GM12801 (cell line): ENCODE data around the gene OSER1.
A peak's percentile ranks its signal among the peaks of the same experiment; 100 is the strongest.

Source experiments
- TF ChIP-seq, protein P1 (sequence below): IDR thresholded peaks from one replicate; pipeline ENCODE4 v1.5.1; 2011; ENCODE audit warnings: control low read depth; ENCODE audit not compliant: insufficient read length; ENCODE audit errors: extremely low read depth

OSER1 gene

DNA sequence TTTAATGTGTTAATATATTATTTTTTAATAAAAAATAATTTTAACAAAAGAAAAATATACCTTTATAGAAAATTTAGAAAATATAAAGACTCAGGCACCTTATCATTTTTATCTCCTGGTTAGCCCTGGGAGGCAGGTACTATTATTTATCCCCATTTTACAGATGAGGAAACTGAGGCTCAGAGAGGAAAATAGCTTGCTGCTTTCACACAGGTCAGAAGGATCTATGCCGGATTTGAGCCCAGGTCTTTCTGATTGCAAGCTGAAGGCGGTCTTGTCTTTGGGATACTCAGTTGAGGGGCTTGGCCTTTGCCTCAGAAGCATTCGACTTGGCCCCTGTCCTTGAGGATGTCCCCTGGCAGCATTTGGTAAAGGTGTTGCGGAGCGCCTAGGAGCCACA lies 11.5 kb upstream of the OSER1 start:
- TF ChIP-seq, protein P1, sequence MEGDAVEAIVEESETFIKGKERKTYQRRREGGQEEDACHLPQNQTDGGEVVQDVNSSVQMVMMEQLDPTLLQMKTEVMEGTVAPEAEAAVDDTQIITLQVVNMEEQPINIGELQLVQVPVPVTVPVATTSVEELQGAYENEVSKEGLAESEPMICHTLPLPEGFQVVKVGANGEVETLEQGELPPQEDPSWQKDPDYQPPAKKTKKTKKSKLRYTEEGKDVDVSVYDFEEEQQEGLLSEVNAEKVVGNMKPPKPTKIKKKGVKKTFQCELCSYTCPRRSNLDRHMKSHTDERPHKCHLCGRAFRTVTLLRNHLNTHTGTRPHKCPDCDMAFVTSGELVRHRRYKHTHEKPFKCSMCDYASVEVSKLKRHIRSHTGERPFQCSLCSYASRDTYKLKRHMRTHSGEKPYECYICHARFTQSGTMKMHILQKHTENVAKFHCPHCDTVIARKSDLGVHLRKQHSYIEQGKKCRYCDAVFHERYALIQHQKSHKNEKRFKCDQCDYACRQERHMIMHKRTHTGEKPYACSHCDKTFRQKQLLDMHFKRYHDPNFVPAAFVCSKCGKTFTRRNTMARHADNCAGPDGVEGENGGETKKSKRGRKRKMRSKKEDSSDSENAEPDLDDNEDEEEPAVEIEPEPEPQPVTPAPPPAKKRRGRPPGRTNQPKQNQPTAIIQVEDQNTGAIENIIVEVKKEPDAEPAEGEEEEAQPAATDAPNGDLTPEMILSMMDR = no peak

DNA sequence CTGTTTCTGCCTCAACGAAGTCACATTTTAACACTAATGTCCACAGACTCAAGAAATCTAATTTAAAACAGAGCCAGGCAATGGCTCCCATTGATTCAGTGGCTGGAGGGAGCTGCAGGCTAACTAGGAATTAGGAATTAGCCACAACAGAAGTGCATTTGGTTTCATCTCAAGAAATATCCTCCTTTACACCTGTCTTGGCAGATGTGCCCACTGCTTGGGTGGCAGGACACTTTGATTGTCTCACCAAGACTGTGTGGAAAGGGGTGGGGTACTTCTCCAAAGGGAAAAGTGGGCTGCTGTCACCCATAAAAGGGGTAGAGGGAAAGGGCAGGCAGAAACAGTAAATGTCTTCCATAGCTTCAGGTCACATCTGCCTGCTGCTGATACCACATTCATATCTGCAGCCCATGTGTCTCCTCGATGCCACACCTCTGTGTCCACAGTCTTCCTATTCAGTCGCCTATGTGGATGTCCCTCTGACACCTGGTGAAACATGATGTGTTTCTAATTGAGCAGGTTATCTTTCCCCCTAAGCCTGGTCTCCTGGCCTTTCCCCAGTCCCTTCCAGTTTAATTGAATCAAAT lies 10.9 kb upstream of the OSER1 start:
- TF ChIP-seq, protein P1 = no peak

DNA sequence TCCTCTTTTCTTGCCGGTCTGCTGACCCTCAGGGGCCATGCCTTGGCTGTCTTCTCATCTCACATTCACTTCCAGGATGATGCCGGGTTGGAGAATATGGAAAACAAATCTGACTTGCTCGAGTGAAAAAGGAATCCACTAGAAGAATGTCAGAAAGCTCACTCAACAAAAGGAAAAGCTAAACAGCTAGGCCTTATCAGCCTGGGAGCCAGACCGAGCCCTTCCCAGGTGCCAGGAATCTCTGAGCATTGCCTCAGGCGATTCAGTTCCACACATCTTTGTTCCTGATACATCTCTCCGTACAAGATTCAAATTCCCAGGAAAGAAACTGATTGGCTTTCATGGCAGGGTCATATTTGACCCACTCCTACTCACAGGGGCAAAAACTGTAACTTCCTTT lies 9.2 kb upstream of the OSER1 start:
- TF ChIP-seq, protein P1 = no peak

DNA sequence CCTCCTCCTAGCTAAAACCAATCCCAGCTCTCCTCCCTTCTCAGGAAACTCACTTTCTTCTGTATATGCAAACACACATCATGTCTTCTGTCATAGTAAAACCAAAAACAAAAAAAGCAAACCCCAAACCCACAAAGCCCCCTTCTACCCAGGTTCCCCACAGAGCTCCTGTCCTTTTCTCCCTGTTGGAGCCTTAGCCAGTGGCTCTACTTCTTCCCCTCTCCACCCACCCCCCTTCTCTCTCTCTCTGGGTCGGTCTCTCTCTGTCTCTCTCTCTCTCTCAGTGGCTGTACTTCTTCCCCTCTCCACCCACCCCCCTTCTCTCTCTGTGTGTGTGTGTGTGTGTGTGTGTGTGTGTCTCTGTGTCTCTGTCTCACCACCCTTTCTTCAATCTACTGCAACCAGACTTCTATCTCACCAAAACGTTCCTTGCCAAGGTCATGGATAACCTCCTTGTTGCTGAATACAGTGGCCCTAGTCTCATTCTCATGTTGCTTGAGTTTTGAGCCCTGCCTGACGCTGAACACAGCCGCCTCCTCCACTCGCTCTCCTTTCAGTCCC lies 8.7 kb upstream of the OSER1 start:
- TF ChIP-seq, protein P1 = no peak

DNA sequence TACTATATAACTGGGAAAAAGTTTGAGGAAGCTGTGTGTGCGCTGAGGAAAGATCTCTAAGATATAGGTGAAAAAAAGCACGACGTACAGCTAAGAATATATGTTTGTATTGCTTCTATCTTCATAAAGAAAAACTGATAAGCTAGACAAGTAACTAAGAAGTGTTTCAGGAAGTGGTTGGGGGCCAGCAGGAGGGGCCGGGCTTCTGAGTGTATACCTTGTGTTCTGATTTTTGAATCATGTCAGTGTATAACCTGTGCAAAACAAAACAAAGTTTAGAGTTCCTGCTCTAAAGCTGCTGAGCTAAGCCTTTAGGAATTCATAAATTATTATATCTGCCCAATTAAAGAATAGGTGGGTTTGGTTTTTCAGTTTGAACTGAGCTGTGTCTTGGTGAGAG lies 7.9 kb upstream of the OSER1 start:
- TF ChIP-seq, protein P1 = no peak

DNA sequence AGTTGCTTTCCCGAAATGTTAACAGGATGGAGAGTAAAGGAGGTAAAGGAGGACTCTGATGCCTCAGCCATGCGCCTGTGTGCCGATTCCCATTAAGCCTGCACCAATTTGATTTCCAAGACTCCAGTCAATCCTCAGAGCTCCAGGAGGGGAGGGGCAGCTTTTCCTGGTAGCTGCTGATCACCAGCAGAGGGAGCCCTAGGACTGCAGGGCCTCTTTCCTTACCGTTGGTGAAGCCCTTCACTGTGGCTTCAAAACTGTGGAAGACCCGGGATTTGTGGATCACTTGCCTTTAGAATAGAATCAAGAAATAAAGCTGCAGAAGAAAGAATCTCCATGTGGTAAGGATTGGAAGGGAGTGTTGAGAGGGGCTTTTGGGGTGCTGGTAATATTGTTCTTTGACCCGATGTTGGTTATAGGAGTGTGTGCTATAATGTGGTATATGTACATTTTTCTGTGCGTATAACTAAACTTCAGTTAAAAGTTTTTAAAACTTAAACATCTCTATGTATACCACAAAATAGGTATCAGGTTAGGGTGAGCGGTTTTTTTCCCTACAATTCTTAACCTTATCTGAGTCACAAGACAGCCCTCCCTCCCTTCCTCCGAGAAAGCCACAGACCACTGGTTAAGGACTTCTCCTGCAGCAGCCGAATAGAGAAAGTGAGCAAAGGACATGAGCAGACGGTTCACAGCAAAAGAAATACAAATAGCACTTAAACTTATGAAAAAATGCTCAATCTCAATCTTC lies 6.9 kb upstream of the OSER1 start:
- TF ChIP-seq, protein P1 = peak; percentile 62

DNA sequence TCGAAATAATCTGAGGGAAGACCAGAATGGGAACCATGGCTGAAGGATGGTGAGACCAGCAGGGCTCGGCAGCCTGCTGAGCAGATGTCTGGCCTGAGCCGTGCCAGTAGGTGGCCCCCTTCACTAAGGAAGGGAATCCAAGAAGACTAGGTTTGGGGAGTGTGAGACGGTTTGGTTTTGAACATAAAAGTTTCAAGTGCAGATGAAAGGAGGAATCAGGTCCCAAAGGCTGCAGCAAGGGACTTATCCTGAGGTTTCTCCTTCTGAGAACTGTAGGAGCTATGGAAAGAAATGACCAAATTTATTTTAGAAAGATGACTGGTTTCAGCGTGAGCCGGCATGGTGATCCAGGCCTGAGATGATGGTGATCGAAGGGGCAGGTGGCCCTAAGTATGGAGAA lies 4.6 kb upstream of the OSER1 start:
- TF ChIP-seq, protein P1 = peak; percentile 27
